Hair follicle dermal papilla cell (primary cell): ENCODE data around the gene SUV39H2. TPM values are rescaled to one million over a fixed set of nuclear protein-coding genes. Genes with fewer than 3 reads are reported as not detected.

Source experiments
- total RNA-seq: library from RNA; depleted of rRNA; stranded (reverse); fragments of >200 nt; gene quantifications from 2 replicates; pipeline ENCODE4 v1.2.3, GENCODE V29; 2012

Gene SUV39H2, protein sequence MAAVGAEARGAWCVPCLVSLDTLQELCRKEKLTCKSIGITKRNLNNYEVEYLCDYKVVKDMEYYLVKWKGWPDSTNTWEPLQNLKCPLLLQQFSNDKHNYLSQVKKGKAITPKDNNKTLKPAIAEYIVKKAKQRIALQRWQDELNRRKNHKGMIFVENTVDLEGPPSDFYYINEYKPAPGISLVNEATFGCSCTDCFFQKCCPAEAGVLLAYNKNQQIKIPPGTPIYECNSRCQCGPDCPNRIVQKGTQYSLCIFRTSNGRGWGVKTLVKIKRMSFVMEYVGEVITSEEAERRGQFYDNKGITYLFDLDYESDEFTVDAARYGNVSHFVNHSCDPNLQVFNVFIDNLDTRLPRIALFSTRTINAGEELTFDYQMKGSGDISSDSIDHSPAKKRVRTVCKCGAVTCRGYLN
- 6.8 and 8.6 TPM in 2 replicates for total RNA-seq

DNA sequence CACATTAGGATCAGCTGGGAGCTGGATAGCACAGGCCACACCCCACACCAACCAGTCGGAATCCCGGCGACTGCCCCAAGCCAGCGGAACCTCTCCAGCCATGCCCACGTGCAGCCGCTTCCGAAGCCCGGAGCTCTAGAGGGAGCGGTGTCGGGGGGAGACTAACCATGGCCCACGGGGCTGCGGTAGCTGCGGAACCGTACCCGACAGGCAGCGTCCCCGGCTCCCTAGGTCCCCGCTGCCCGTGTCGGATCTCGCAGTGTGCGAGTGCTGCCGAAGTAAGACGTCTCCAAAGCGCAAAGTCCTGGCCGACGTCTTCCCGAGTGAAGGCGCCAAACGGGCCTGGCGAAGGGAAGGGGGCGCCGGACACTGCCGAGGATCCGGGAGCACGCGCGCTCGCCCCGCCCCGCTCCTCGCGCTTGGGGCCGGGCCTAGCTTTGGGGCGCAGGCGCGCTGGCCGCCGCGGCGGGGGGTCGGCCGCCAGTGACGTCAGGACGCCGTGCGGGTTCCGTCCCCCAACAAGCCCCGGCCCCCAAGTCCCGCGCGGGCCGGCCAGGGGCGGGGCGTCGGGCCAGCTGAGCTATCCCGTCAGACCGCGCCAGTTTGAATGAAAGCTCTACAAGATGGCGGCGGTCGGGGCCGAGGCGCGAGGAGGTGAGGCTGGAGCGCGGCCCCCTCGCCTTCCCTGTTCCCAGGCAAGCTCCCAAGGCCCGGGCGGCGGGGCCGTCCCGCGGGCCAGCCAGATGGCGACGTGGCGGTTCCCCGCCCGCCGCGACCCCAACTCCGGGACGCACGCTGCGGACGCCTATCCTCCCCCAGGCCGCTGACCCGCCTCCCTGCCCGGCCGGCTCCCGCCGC, at the start of gene SUV39H2:
SUV39H2 (plus strand) TSS at position 601 of the 858 bp plus-strand sequence; CDS start at position 624, 23 bp downstream.

DNA sequence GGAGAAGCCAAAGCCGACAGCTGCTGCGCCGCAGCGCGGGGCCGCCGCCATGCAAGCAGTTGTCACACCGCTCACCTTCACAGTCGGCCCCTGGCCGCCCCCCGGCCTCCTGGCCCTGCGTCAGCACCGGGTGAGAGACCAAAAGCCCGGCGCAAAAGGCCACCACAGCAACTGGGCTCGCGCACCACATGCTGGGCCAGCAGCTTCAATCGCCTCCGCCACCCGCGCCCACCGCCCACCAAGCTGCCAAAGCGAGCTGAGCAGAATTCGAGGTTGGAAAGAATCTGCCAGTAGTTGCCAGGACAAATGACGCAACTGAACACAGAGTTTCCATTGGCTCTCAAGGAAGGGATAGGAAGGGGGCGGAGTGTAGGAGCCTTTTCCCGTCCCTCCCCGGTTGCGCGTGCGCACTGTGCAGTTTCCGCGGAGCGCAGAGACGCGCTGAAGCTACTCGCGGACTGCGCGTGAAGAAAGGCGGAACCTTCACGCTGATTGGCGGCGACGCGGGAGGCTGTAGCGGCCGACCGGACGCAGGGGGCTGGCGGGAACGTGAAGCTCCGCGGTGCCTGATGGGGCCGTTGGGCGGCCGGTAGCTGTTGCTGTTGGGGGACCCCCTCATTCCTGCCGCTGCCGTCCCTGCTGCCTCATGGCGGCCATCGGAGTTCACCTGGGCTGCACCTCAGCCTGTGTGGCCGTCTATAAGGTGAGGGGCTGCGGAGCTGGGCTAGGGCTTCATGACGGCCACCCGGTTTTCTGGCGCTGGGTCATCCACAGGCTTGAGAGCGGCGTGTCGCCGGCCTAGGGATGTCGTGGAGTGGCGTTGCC, 40.7 kb upstream of the SUV39H2 start, which contains the start of the genes CDNF, HSPA14 and MSANTD7:
CDNF (minus strand) TSS at position 281 of the 825 bp plus-strand sequence; CDS start at position 190, 91 bp downstream.
HSPA14 (plus strand) TSS at position 550 of the 825 bp plus-strand sequence; CDS start at position 647, 97 bp downstream.
MSANTD7 (plus strand) TSS at position 550 of the 825 bp plus-strand sequence. CDS start 3,979 bp downstream, outside the sequence.

Other genes with a start within 250 kb of the SUV39H2 start
- gene FAM107B, start 104.0 kb upstream of the SUV39H2 start, total RNA-seq, result 2.3 and 5.4 TPM in 2 replicates
- gene CDNF, start 40.8 kb upstream of the SUV39H2 start, total RNA-seq, result 0.24 and 1.9 TPM in 2 replicates
- gene HSPA14, start 40.6 kb upstream of the SUV39H2 start, total RNA-seq, result 6.8 and 9.0 TPM in 2 replicates
- 12.9 and 13.6 TPM in 2 replicates for gene MSANTD7, start 40.6 kb upstream of the SUV39H2 start, total RNA-seq
- gene DCLRE1C, start 75.2 kb downstream of the SUV39H2 start, total RNA-seq, result 15.1 and 18.6 TPM in 2 replicates
- gene MEIG1, start 80.5 kb downstream of the SUV39H2 start, total RNA-seq, result not detected in 2 replicates
- not detected in 2 replicates for gene OLAH, start 165.1 kb downstream of the SUV39H2 start, total RNA-seq
- gene ACBD7, start 209.9 kb downstream of the SUV39H2 start, total RNA-seq, result 0.32 TPM in 1 of 2 replicates, not detected in the other
- gene RPP38, start 218.5 kb downstream of the SUV39H2 start, total RNA-seq, result 11.7 and 13.0 TPM in 2 replicates